ENCODE results near the gene PRR19. TPM values are rescaled to one million over a fixed set of nuclear protein-coding genes. Genes with fewer than 3 reads are reported as not detected.

PRR19 gene
- total and polyA plus RNA-seq, 10 donors, result 0.33 to 1.2 (median 0.54) TPM; not detected in 2

- WGBS, 5 donors, result 76 to 88% (median 86%) methylated on average over 11 to 31 of the region's 31 CpGs
- Histone ChIP-seq H3K4me3 (no peak overlapping the region), H3K9me3 (no peaks in the 10 kb centered on the region), H3K27ac (peak overlapping the region in 3 of 8 donors; percentile 11 to 18 (median 16)), H3K27me3 (replicated peaks in 1 of 7) (no peaks in the 10 kb centered on the region), H3K4me1 (peaks cover 5 to 53% (median 15%) of the 10 kb centered on the region in 6 donors), H3K36me3 (peaks cover 0 to 94% (median 84%) of the 10 kb centered on the region in 6 donors)
- intact Hi-C loops (cut with DNase I; ENCODE audit: low total_unique reads), result no loop called here
- TF ChIP-seq POLR2AphosphoS5 (IDR thresholded peaks at IDR 0.05), result peak; percentile 17 to 58 (median 20)
- peak in 10 of 11 experiments; percentile 34 to 76 (median 58) for TF ChIP-seq CTCF (IDR thresholded peaks at IDR 0.05 in 8 of 11, conservative IDR thresholded peaks at IDR 0.05 in 3 of 11)
- no peak for TF ChIP-seq POLR2A (IDR thresholded peaks at IDR 0.05)
- peak; percentile 84 for DNase-seq
Observed at GRCh38 chr19:42290523-42291434, 11.2 kb upstream of the PRR19 start.

GRCh38 chr19:42291435-42291810, 10.5 kb upstream of the PRR19 start:
- no peaks in the 10 kb centered on the region for H3K27me3 ChIP-seq (replicated peaks in 1 of 7)
- WGBS, 5 donors, result 66 to 83% (median 74%) methylated on average over 9 of the region's 9 CpGs
- peaks cover 0 to 95% (median 84%) of the 10 kb centered on the region in 6 donors for H3K36me3 ChIP-seq
- intact Hi-C loops (cut with DNase I; ENCODE audit: low total_unique reads), result no loop called here
- TF ChIP-seq CTCF (IDR thresholded peaks at IDR 0.05 in 8 of 11, conservative IDR thresholded peaks at IDR 0.05 in 3 of 11), result no peak
- no peak for TF ChIP-seq POLR2A (IDR thresholded peaks at IDR 0.05)
- TF ChIP-seq POLR2AphosphoS5 (IDR thresholded peaks at IDR 0.05), result peak in 1 of 3 donors; percentile 26
- H3K9me3 ChIP-seq, result no peaks in the 10 kb centered on the region
- H3K4me3 ChIP-seq, result no peak overlapping the region
- H3K27ac ChIP-seq, result peak overlapping the region in 2 of 8 donors; percentile 11 to 18
- peaks cover 0 to 53% (median 12%) of the 10 kb centered on the region in 6 donors for H3K4me1 ChIP-seq
- DNase-seq, result peak; percentile 79

DNA sequence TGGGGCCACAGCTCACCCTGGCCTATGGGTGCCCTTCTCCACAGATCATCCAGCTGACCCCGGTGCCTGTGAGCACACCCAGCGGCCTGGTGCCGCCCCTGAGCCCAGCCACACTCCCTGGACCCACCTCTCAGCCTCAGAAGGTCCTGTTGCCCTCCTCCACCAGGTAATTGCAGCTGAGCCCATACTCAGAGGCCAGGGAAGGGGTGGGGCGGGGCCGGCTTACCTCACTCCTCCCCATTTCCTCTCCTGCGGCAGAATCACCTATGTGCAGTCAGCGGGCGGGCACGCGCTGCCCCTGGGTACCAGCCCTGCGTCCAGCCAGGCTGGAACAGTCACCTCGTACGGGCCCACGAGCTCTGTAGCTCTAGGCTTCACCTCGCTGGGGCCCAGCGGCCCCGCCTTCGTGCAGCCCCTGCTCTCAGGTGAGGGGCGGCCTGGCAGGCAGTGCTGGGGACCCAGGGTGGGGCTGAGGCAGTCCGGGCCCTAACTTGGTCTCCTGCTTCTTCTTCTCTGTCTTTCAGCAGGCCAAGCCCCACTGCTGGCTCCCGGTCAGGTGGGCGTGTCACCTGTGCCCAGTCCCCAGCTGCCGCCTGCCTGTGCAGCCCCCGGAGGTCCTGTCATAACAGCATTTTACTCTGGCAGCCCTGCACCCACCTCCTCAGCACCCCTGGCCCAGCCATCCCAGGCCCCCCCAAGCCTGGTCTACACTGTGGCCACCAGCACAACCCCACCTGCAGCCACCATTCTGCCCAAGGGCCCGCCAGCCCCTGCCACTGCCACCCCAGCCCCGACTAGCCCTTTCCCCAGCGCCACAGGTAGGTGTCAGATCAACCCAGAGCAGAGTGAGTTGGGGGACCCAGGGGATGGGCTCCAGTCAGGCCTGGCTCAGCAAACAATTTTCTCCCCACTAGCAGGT, 9.6 kb upstream of the PRR19 start:
- no peaks in the 10 kb centered on the region for H3K27me3 ChIP-seq (replicated peaks in 1 of 7)
- peaks cover 0 to 46% (median 6%) of the 10 kb centered on the region in 6 donors for H3K4me1 ChIP-seq
- WGBS, 5 donors, result 89 to 94% (median 94%) methylated on average over 22 to 27 of the region's 27 CpGs
- peak overlapping the region in 1 of 8 donors; percentile 27 for H3K27ac ChIP-seq
- TF ChIP-seq POLR2A (IDR thresholded peaks at IDR 0.05) (no peak), POLR2AphosphoS5 (IDR thresholded peaks at IDR 0.05) (peak in 2 of 3 donors; percentile 9)
- H3K36me3 ChIP-seq, result peaks cover 0 to 93% (median 78%) of the 10 kb centered on the region in 6 donors
- no peak for DNase-seq
- H3K4me3 ChIP-seq, result no peak overlapping the region
- H3K9me3 ChIP-seq, result no peaks in the 10 kb centered on the region
- intact Hi-C loops (cut with DNase I; ENCODE audit: low total_unique reads), result no loop called here

GRCh38 chr19:42292963-42293362, 9.0 kb upstream of the PRR19 start:
- DNase-seq, result no peak
- intact Hi-C loops (cut with DNase I; ENCODE audit: low total_unique reads), result no loop called here
- Histone ChIP-seq H3K27ac (no peak overlapping the region), H3K36me3 (peaks cover 0 to 87% (median 71%) of the 10 kb centered on the region in 6 donors), H3K4me1 (peaks cover 0 to 40% (median 6%) of the 10 kb centered on the region in 6 donors), H3K27me3 (replicated peaks in 1 of 7) (no peaks in the 10 kb centered on the region), H3K4me3 (no peak overlapping the region), H3K9me3 (no peaks in the 10 kb centered on the region)
- TF ChIP-seq POLR2A (IDR thresholded peaks at IDR 0.05), result no peak
- TF ChIP-seq POLR2AphosphoS5 (IDR thresholded peaks at IDR 0.05), result peak in 1 of 3 donors; percentile 4
- no peak for TF ChIP-seq CTCF (IDR thresholded peaks at IDR 0.05 in 8 of 11, conservative IDR thresholded peaks at IDR 0.05 in 3 of 11)
- WGBS, 5 donors, result 90 to 99% (median 94%) methylated on average over 7 to 14 of the region's 14 CpGs
